Umbilical cord (tissue), 1 donor: Measurements from ENCODE around the gene DSP. TPM values are rescaled to one million over a fixed set of nuclear protein-coding genes. Genes with fewer than 3 reads are reported as not detected.

Experiments used
- total RNA-seq: library from RNA; depleted of rRNA; stranded (reverse); fragments of >200 nt; gene quantifications from one replicate; pipeline ENCODE4 v1.2.3, GENCODE V29; 2014; ENCODE audit warnings: low replicate concordance; ENCODE audit not compliant: insufficient read depth

The DSP gene
- total RNA-seq, 1 donor from 2014 or later: 74.9 TPM

Other genes starting within 250 kb of the DSP start
- 62.4 TPM for gene SSR1, start 228.5 kb upstream of the DSP start, total RNA-seq
- gene CAGE1, start 151.9 kb upstream of the DSP start, total RNA-seq: 2.6 TPM
- gene RIOK1, start 151.9 kb upstream of the DSP start, total RNA-seq: 11.3 TPM
- 16.9 TPM for gene SNRNP48, start 48.5 kb downstream of the DSP start, total RNA-seq
- gene BMP6, start 184.4 kb downstream of the DSP start, total RNA-seq: 144 TPM